Transverse colon (tissue), 4 donors: Measurements from ENCODE around the gene VAT1. TPM values are rescaled to one million over a fixed set of nuclear protein-coding genes. Genes with fewer than 3 reads are reported as not detected.

Source experiments
- DNase-seq: peaks from one replicate; pipeline ENCODE4 v3.0.0-alpha.2; 2019
- H3K27ac ChIP-seq, 4 donors: fragments of 200-600 bp; sonication (generic); 2 replicates each; pipeline ENCODE4 v1.5.1; 2016 to 2018; ENCODE audit warnings: inconsistent platforms in 4 of 4
- H3K27me3 ChIP-seq: fragments of 200-600 bp; sonication (generic); 2 replicates; pipeline ENCODE4 v1.5.1; 2017; ENCODE audit warnings: inconsistent platforms
- H3K36me3 ChIP-seq, 4 donors: fragments of 200-600 bp; sonication (generic); 2 replicates each; pipeline ENCODE4 v1.5.1; 2017 to 2019; ENCODE audit warnings: inconsistent platforms in 4 of 4
- H3K4me1 ChIP-seq, 4 donors: fragments of 200-600 bp; sonication (generic); 2 replicates each; pipeline ENCODE4 v1.5.1; 2017 to 2020; ENCODE audit warnings: inconsistent platforms in 4 of 4
- H3K4me3 ChIP-seq, 4 donors: fragments of 200-600 bp; sonication (generic); 1 replicate in 1 of 4; 2 replicates in 3 of 4; pipeline versions ENCODE4 v1.5.1 to v1.6.1; 2017 to 2019; ENCODE audit warnings: inconsistent platforms in 4 of 4
- H3K9me3 ChIP-seq, 2 donors: fragments of 200-600 bp; sonication (generic); 2 replicates each; pipeline ENCODE4 v1.5.1; 2017 to 2019; ENCODE audit warnings: inconsistent platforms in 2 of 2
- EP300 ChIP-seq: sonication (generic); formaldehyde crosslinking; IDR thresholded peaks from one replicate; pipeline ENCODE4 v1.6.1; 2017; ENCODE audit warnings: antibody characterized with exemption, low read depth
- POLR2A ChIP-seq: fragments of 450-650 bp; IDR thresholded peaks from one replicate; pipeline ENCODE4 v1.6.1; 2016; ENCODE audit warnings: antibody characterized with exemption, mild to moderate bottlenecking, moderate library complexity
- POLR2AphosphoS5 ChIP-seq, 3 donors: sonication (generic); formaldehyde crosslinking; IDR thresholded peaks; one replicate each; pipeline ENCODE4 v1.6.1; 2016; ENCODE audit warnings: antibody characterized with exemption in 3 of 3
- WGBS, 2 donors: methylation state at CpG; one replicate each; pipeline ENCODE4 v1.1.5; 2018; ENCODE audit warnings: low coverage in 1 of 2; 5-methylcytosine and 5-hydroxymethylcytosine counted together
- in situ Hi-C, 4 donors: fragments of 200-750 bp; cut with MboI; loops; one replicate each; pipeline versions ENCODE4 v1.15.0 to v1.15.1; 2017; ENCODE audit warnings: low sequenced_read_pairs in 3 of 4, low pct_ligation_motif_present in 1 of 4, low pct_unique_long_range_greater_than_20kb in 1 of 4
- intact Hi-C: fragments of 100-400 bp; cut with DNase I; formaldehyde crosslinking; loops from one replicate; pipeline ENCODE4 v1.15.1; 2023; ENCODE audit warnings: low total_unique reads
- total RNA-seq, 4 donors: library from RNA; depleted of rRNA; stranded (reverse); fragments of >200 nt; gene quantifications; one replicate each; pipeline ENCODE4 v1.1.0, GENCODE V29; 2016
- TF ChIP-seq, protein P1 (sequence below), 5 experiments: fragments of 200-600 bp in 3 of 5; fragments of 450-650 bp in 2 of 5; sonication (generic) in 3 of 5; IDR thresholded peaks; 1 replicate in 2 of 5; 2 replicates in 3 of 5; pipeline ENCODE4 v1.5.1; 2016 to 2017; ENCODE audit warnings: antibody characterized with exemption in 5 of 5, inconsistent platforms in 3 of 5, mild to moderate bottlenecking in 2 of 5, moderate library complexity in 1 of 5

VAT1 gene
- total RNA-seq, 4 donors from 2014 or later = 26.2 to 94.1 (median 65.7) TPM

DNA sequence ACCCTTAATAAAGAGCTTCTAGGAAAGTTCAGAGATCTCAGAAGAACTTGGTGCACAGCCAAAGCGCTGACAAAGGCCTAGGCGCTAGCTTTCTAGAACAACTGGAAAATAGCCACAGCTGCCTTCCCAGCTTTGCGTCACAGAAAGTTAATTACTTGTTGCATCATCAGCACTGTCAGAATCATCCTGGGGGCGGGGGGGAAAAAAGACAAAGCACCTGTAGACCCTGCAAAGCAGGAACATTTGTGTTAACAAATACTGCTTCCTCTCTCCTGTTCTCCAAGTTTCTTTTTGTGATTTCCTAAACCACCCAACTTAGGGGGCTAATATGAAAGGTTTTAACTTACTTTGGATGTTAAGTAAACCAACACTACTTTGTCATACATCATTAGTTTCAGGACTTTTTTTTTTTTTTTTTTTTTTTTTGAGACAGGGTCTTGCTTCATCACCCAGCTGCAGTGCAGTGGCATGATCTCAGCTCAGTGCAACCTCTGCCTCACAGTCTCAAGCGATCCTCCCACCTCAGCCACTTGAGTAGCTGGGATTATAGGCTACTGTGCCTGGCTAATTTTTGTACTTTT, 53.1 kb downstream of the VAT1 start:
- intact Hi-C loops = no loop called here
- Histone ChIP-seq H3K27me3 (no peaks in the 10 kb centered on the region), H3K27ac (no peak overlapping the region), H3K4me1 (peaks cover 0 to 4% (median 0%) of the 10 kb centered on the region in 4 donors), H3K36me3 (no peaks in the 10 kb centered on the region), H3K4me3 (no peak overlapping the region), H3K9me3 (no peaks in the 10 kb centered on the region)
- in situ Hi-C loops = no loop called here
- no peak for TF ChIP-seq EP300
- TF ChIP-seq, protein P1, sequence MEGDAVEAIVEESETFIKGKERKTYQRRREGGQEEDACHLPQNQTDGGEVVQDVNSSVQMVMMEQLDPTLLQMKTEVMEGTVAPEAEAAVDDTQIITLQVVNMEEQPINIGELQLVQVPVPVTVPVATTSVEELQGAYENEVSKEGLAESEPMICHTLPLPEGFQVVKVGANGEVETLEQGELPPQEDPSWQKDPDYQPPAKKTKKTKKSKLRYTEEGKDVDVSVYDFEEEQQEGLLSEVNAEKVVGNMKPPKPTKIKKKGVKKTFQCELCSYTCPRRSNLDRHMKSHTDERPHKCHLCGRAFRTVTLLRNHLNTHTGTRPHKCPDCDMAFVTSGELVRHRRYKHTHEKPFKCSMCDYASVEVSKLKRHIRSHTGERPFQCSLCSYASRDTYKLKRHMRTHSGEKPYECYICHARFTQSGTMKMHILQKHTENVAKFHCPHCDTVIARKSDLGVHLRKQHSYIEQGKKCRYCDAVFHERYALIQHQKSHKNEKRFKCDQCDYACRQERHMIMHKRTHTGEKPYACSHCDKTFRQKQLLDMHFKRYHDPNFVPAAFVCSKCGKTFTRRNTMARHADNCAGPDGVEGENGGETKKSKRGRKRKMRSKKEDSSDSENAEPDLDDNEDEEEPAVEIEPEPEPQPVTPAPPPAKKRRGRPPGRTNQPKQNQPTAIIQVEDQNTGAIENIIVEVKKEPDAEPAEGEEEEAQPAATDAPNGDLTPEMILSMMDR (IDR thresholded peaks at IDR 0.05) = no peak
- no peak for TF ChIP-seq POLR2A
- TF ChIP-seq POLR2AphosphoS5 (IDR thresholded peaks at IDR 0.05) = no peak
- no peak for DNase-seq
- 51 to 60% methylated on average over 2 to 5 of the region's 5 CpGs for WGBS, 2 donors

DNA sequence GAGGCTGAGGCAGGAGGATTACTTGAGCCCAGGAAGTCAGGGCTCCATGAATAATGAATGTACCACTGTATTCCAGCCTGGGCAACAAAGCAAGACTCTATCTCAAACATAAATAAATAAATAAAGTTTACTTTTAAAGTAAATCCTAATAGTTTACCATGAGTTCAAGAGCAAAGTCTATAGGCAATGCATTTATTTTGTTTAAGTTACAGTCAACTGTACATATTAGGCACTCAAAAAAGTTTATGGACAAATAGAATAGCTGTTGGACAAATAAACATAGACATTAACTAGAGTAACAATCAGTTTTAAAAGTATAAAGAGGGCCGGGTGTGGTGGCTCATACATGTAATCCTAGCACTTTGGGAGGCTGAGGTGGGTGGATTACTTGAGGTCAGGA, 54.3 kb downstream of the VAT1 start:
- WGBS, 2 donors = 22 to 57% methylated on average over 1 of the region's 1 CpG
- no peak for DNase-seq
- no peak for TF ChIP-seq EP300
- no peak for TF ChIP-seq POLR2A
- TF ChIP-seq, protein P1 (IDR thresholded peaks at IDR 0.05) = no peak
- no peak for TF ChIP-seq POLR2AphosphoS5 (IDR thresholded peaks at IDR 0.05)
- Histone ChIP-seq H3K27ac (no peak overlapping the region), H3K36me3 (no peaks in the 10 kb centered on the region), H3K4me1 (peaks cover 3 to 15% (median 7%) of the 10 kb centered on the region in 4 donors), H3K27me3 (no peaks in the 10 kb centered on the region), H3K9me3 (no peaks in the 10 kb centered on the region), H3K4me3 (no peak overlapping the region)
- intact Hi-C loops = no loop called here
- in situ Hi-C loops = no loop called here

Other genes with a start within 250 kb of the VAT1 start
- gene VPS25, start 248.9 kb downstream of the VAT1 start, total RNA-seq = 100 to 1,000 TPM in 1 of 4 donors, 10 to 100 TPM in 3; 58.3 to 111 (median 79.7) TPM
- 10 to 100 TPM; 17.9 to 87.6 (median 40.9) TPM for gene WNK4, start 241.8 kb downstream of the VAT1 start, total RNA-seq
- 100 to 1,000 TPM; 128 to 400 (median 171) TPM for gene COA3, start 223.7 kb downstream of the VAT1 start, total RNA-seq
- gene CNTD1, start 223.5 kb downstream of the VAT1 start, total RNA-seq = 1 to 10 TPM in 1 of 4 donors, under 1 TPM in 1, not detected in 2; 0.48 to 1.5 TPM
- gene BECN1, start 198.1 kb downstream of the VAT1 start, total RNA-seq = 100 to 1,000 TPM in 3 of 4 donors, 10 to 100 TPM in 1; 78.2 to 199 (median 120) TPM
- 100 to 1,000 TPM in 1 of 4 donors, 10 to 100 TPM in 3; 37.0 to 131 (median 60.4) TPM for gene PSME3, start 189.0 kb downstream of the VAT1 start, total RNA-seq
- gene AOC2, start 177.8 kb downstream of the VAT1 start, total RNA-seq = 1 to 10 TPM in 2 of 4 donors, under 1 TPM in 2; 0.55 to 6.0 (median 1.1) TPM
- gene AOC3, start 171.2 kb downstream of the VAT1 start, total RNA-seq = 100 to 1,000 TPM in 1 of 4 donors, 10 to 100 TPM in 3; 14.3 to 134 (median 35.2) TPM
- gene G6PC1, start 121.6 kb downstream of the VAT1 start, total RNA-seq = under 1 TPM in 2 of 4 donors, not detected in 2; 0.32 to 0.68 TPM
- 10 to 100 TPM in 2 of 4 donors, 1 to 10 TPM in 2; 2.6 to 21.9 (median 9.5) TPM for gene AARSD1, start 57.9 kb downstream of the VAT1 start, total RNA-seq
- gene PTGES3L, start 42.3 kb downstream of the VAT1 start, total RNA-seq = 1 to 10 TPM in 3 of 4 donors, not detected in 1; 3.4 to 8.3 (median 5.1) TPM
- gene RUNDC1, start 41.8 kb downstream of the VAT1 start, total RNA-seq = 10 to 100 TPM; 18.1 to 43.8 (median 27.8) TPM
- 100 to 1,000 TPM; 243 to 836 (median 677) TPM for gene RPL27, start 24.0 kb downstream of the VAT1 start, total RNA-seq
- gene IFI35, start 15.6 kb downstream of the VAT1 start, total RNA-seq = 10 to 100 TPM; 11.5 to 81.1 (median 47.2) TPM
- under 1 TPM in 2 of 4 donors, not detected in 2; 0.41 to 0.64 TPM for gene RND2, start 2.8 kb upstream of the VAT1 start, total RNA-seq
- 100 to 1,000 TPM in 1 of 4 donors, 1 to 10 TPM in 3; 2.6 to 121 (median 5.8) TPM for gene BRCA1, start 103.0 kb upstream of the VAT1 start, total RNA-seq
- 100 to 1,000 TPM in 2 of 4 donors, 10 to 100 TPM in 2; 62.5 to 156 (median 99.3) TPM for gene NBR1, start 148.8 kb upstream of the VAT1 start, total RNA-seq
- 10 to 100 TPM in 1 of 4 donors, 1 to 10 TPM in 3; 4.1 to 24.3 (median 7.9) TPM for gene TMEM106A, start 189.5 kb upstream of the VAT1 start, total RNA-seq
- gene CCDC200, start 206.2 kb upstream of the VAT1 start, total RNA-seq = not detected
- gene RNU2-1, start 211.6 kb upstream of the VAT1 start, total RNA-seq = not detected